Measurements from ENCODE around the gene CGA.
"Not testable (repeated sequence)": the region's sequence is repeated elsewhere in the genome, so short reads cannot be mapped to it uniquely, and the experiment has no call there.

The CGA gene

DNA sequence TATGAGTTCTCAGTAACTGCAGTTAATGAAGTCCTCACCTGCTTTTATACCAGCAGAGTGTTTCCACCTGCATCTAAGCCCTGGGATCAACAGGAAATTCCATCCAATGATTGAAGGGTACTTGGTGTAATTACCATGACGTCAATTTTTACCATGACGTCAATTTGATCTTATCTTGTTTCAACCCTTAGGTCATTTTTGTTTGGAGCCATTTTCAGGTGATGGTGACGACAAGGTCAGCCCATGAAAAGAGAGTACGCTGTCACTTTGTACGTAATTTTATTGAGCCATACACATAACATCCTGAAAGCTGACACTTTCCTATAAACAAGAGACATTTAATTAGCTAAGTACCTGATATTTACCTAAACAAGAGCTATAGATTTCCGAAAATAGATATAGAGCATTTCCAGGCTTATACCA is at the start of gene CGA:
TSS of gene CGA (minus strand) at position 20 of the 423 bp plus-strand sequence. CDS start 6,906 bp downstream, outside the sequence.
- no peak for DNase-seq (ENCODE audit: low spot score)

GRCh38 chr6:87139927-87140326 is 45.0 kb upstream of the CGA start:
- not testable (repeated sequence) for DNase-seq (ENCODE audit: low spot score)

- no peak for DNase-seq (ENCODE audit: low spot score)
Measured at GRCh38 chr6:87139236-87139635, 44.3 kb upstream of the CGA start.

GRCh38 chr6:87136963-87137362 is 42.1 kb upstream of the CGA start:
- DNase-seq (ENCODE audit: low spot score) = no peak

- DNase-seq (ENCODE audit: low spot score) = no peak
Measured at GRCh38 chr6:87127737-87128136, 32.8 kb upstream of the CGA start.

- no peak for DNase-seq (ENCODE audit: low spot score)
Measured at GRCh38 chr6:87126501-87126900, 31.6 kb upstream of the CGA start.

GRCh38 chr6:87124074-87124473 is 29.2 kb upstream of the CGA start:
- no peak for DNase-seq (ENCODE audit: low spot score)

- no peak for DNase-seq (ENCODE audit: low spot score)
Measured at GRCh38 chr6:87122477-87122876, 27.6 kb upstream of the CGA start.

DNA sequence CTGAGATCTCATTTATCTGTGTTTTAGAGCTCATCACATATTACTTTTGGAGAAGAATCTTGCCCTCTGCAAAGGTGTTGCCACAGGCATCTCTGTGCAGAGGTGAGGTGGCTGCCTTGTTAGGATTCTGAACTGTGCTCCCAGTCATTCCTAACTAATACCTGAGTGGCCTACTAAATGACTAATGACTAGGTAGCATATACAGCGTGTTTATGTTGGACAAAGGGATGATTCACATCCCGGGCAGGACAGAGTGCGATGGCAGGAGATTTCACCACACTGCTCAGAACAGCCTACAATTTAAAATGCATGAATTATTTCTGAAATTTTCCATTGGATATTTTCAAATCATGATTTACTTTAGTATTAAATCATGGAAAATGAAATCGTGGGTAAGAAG is 23.1 kb upstream of the CGA start:
- no peak for DNase-seq (ENCODE audit: low spot score)

DNA sequence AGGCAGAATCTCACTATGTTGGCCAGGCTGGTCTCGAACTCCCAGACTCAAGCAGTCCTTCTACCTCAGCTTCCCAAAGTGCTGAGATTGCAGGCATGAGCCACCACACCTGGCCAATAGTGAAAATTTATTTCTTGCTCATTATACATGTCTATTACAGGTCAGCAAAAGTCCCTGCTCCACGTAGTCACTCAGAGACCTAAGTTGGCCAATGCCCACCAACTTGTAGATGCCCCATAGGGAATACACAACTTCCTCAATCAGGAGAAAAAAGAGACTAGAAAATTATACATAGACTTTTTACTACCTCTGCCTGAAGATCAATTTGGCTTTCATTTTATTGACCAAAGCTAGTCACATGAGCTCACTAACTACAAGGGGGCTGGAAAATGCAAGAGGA is 22.0 kb upstream of the CGA start:
- no peak for DNase-seq (ENCODE audit: low spot score)

DNA sequence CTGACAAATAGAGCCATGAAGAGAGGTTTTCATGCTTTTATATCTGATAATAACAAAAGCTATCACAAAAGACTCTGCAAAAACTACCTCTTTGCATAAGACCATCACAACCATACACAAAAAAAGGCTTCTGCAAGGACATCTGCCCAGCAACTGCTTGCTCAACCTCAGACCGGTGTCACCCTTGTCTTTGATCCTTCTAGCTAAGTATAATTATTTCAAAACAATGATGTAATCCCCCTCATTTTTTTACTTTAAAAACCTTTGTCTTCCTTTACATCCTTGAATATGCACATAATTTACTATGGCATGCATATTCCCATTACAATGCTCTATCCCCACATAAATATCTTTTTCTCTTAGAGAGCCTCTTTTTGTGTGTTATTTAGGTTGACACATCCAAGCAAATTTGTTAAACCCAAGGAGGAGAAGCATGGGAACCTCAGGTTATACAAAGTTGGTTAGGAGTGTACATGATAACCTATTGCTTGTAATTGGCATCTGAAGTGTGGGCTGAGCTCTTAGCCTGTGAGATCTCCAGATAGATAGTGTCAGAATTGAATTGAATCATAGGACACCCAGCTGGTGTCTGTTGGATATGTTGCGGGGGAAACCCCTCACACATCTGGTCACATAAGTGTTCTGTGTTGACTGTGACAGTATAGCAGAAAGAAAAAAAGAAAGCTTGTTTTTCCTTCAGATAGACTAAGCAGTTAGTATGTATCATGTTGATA is 20.7 kb upstream of the CGA start:
- DNase-seq (ENCODE audit: low spot score) = no peak

GRCh38 chr6:87110636-87111035 is 15.7 kb upstream of the CGA start:
- DNase-seq (ENCODE audit: low spot score) = no peak

- no peak for DNase-seq (ENCODE audit: low spot score)
Measured at GRCh38 chr6:87105823-87106222, 10.9 kb upstream of the CGA start.

DNA sequence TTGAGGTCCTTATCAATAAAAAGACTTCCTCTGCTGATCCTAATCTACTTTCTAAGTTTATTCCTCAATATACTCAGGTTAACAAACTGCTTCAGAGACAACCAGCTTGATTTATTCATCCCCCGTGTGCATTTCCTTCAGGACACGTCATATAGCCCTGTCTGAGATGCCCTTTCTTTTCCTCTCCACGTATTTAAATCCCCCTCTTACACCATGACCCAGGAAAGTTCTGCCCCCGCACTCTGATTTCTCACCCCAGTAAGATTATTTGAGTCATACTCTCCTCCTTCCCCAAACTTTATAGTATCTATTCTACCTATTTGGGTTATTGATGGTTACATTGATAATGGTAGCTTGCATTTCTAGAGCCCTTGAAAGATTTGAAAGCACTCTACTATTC is 9.8 kb upstream of the CGA start:
- DNase-seq (ENCODE audit: low spot score) = no peak

DNA sequence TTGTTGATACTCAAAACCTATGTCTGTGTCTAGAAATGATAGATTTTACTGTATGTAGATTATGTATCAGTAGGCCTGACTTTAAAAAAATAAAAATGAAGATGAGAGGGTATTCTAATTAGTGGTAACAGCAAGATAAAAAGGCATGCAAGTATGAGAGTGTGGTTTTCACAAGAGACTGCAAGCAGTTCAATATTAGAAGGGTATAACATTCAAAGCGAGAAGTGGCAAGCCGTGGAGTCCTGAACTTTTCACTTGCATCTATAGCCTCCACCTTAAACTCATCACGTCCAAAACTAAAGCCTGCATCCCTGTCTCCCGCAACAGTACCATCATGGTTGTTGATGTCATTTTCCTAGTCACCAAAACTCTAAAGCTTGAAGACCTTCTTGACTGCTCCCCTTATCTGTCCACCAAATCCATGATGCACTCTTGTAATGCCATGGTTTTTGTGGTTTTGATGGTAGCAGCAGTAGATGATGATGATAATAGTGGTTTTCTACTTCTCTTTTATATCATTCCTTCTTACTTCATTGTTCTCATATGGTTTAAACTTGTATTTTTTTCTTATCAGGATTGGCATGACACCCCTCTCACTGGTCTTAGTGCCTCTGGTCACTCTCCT is 9.2 kb upstream of the CGA start:
- DNase-seq (ENCODE audit: low spot score) = no peak

DNA sequence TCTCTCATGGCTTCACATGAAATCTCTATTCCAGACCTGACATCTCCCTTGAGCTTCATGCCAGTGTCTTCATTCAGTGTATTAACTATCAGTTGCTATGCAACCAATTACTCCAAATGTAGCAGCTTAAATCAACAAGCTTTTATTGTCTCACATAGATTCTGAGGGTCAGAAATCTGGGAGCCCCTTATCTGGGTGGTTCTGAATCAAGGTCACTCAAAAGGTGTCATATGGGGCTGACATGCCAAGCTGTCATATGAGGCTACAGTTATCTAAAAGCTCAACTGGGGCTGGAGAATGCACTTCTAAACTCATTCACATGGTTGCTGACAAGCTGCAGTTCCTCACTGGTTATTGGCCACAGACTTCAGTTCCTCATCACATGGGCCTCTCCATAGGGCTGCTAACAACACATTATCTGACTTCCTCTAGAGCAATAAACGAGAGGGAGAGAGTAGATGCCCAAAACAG is 7.3 kb upstream of the CGA start:
- DNase-seq (ENCODE audit: low spot score) = no peak

DNA sequence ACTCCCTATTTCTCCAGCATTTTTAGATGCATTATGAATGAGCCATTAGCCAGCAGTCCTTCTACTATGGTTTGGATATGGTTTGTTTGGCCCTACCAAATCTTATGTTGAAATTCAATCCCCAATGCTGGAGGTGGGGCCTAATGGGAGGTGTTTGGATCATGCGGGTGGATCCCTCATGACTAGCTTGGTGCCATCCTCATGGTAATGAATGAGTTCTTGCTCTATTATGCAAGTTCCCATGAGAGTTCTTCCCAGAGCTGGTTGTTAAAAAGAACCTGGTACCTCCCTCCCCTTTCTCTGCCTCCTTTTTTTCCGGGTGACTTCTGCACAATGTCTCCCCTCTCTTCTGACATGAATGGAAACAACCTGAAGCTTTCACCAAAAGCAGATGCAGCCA is 6.2 kb upstream of the CGA start:
- DNase-seq (ENCODE audit: low spot score) = no peak

- DNase-seq (ENCODE audit: low spot score) = no peak
Measured at GRCh38 chr6:87100216-87100615, 5.3 kb upstream of the CGA start.

- DNase-seq (ENCODE audit: low spot score) = no peak
Measured at GRCh38 chr6:87099472-87099871, 4.6 kb upstream of the CGA start.

DNA sequence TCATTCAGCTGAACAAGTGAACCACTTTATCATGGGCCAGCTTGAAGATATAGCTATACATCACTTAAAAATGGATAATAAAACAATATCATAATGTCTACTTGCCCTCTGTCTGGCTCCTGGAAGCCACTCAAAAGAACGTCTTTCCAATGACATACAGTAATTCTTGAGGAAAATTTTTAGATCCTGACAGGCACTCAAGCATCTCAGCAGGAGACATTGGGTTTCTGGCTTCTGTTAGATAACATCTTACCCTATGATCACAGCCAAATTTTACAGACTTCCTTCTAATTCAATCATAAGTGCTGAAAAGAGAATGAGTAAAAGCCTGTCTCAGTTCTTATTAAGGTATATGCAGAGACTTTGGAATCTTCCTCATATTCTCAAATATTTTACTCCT is 330 bp downstream of the CGA start:
- no peak for DNase-seq (ENCODE audit: low spot score)

DNA sequence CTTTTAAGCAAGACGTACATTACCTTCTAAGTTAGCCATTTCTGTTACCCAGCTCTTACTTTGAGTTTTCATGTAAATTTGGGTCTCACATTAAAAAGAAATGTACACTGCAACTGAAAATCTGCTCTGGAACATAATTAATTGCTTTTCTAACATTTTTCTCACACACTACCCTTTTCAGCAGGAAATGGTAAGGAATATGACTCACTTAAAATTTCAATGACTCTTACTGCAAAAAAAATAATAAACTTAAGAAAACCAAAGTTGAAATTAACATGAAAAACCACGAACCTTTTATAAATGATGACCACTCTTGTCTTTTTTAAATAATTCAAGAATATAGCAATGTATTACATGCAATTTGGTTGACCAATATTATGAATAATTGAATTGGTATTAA is 1.3 kb downstream of the CGA start:
- no peak for DNase-seq (ENCODE audit: low spot score)

GRCh38 chr6:87093199-87093598 is 1.7 kb downstream of the CGA start:
- no peak for DNase-seq (ENCODE audit: low spot score)

GRCh38 chr6:87092435-87092834 is 2.5 kb downstream of the CGA start:
- no peak for DNase-seq (ENCODE audit: low spot score)

DNA sequence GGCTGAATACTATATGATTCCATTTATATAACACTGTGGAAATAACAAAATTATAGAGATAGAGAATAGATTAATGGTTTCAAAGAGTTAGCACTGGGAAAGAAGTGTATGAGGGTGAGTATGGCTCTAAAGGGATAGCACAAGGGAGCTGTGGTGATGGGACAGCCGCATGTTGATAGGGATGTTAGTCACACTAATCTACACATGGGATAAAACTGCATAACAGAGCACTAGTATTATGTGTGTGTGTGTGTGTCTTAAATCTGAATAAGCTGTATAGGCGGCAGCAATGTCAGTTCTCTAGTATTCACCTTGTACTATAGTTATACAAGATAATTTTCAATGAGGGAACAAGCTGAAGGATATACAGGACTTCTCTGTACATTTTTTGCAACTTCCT is 5.8 kb downstream of the CGA start:
- DNase-seq (ENCODE audit: low spot score) = no peak
